GM03348 (cell line): ENCODE data around the gene SUGCT.
A peak's percentile ranks its signal among the peaks of the same experiment; 100 is the strongest.

Experiments
- DNase-seq: peaks from one replicate; pipeline ENCODE4 v3.0.0; 2012; ENCODE audit warnings: low spot score

SUGCT gene

DNA sequence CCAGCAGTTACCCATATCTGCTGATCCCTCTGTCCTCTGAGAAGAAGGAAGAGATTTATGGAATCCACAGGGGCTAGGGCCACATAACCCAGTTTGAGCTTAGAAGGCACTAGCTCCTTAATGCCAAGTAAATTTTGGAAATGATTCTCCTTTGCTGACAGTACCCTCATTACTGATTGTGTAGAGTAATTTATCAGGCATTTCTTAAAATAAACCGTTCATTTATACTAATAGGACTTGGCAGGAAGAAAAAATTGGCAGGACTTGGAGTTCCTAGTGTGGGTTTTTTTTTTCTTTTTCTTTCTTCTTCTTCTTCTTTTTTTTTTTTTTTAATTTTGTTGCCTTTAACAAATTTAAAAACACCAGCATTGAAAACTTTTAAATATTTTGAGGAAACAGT is 645.7 kb downstream of the SUGCT start:
- DNase-seq = no peak

DNA sequence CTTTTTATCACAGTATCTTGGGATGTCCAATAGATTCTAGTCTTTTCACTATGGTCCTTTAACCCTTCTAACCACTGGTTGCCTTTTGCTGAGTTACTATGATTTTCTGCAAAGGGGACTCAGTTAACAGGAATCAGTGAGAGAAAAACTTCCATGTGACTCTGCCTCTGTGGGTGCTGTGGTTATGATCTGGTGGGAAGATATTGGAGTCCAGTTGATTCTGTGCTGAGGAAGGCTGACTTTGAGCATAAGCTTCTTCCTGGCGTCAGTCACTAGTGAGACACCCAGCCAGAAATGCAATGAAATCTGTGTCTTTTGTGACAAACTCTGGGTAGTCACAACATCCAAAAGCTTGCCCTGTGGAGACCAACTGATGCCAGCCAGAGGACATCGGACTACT is 648.0 kb downstream of the SUGCT start:
- DNase-seq = no peak

DNA sequence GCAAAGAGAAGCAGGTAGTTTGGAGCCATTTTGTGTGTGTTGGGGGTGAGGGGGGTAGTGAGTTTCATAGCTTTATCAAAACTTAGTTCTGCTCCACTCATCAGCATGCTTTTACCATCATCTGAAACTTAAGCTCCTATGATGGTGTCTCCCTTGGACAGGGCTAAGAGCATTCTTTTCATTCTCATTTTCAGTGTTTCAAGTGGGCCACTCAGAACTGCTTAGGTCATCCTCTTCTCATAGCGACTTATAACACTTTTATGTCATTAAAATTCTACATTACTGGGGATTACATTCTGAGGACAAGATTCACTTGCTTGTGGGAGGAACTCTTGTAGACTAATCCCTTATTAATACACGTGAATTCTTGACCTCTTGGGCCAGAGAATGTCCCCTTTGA is 649.4 kb downstream of the SUGCT start:
- DNase-seq = no peak

DNA sequence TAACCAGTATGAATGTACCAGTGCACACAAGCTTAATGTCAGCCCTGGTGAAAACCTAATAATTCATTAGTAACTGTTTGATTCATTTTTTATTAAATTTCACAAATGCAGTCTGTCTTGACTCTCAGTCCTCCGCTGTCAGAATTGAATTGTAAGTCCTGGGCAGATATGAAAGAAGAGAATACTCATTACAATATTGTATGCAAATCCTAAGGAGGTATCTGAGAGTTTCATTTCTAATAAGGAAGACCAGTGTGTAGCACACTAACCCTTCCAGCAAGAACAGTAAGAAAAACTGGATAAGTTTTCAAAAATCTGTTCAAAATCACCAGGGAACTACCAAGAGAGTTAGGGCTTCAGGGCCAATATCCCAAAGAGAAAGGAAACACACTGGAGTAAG is 652.1 kb downstream of the SUGCT start:
- no peak for DNase-seq

DNA sequence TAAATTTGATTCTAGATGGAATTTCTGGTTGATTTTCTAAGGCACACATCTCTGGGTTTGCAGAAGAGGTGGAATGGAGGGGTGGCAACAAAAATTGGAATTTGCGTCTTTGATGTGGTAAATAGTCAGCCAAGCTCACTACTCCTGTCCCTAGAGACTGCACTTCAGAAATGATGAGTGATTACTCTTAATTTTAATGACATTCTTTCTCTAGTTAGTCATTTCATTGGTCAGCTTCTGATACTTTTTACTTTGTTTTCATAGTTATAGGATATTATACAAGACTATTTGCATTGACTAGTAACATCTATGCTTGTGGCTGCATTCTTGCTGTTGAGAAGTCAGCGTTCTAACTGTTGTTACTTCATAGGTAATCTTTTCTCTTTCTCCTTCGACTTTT is 658.3 kb downstream of the SUGCT start:
- peak; percentile 28 for DNase-seq

DNA sequence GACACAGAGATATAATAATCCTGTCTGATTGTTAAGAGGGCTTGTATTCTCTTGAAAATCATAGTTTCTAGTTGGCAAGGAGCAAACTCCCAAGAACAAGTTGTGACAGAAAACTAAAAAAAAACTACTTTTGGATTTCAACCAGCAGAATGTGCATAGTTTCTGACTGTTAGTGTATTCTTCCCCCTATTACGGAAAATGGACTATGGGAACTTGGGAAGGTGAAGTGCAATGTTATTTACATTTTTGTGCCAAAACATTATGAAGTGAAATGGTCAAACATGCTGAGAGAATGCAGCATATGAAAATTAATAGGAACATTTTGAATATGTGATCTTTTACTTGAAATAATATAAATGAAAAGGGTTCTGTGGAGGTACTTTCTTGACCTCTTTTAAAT is 660.8 kb downstream of the SUGCT start:
- DNase-seq = no peak

DNA sequence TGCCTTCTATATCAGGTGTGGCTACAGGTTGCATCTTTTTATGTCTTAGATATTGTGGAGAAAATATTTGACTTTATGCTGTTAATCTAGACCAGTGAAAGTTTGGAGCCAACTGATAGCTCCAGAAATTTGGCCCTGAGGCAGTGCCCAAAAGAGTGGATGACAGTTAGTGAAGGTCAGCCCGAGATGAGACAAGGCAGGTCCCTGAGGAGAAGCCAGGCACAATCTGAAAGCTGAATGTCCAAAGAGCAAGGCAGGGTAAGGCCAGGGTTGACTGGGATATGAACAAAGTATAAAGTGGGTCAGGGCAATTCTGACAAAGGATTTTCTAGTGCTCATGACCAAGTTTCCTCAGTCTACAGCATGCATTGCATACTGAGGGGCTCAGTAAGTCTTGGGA is 661.9 kb downstream of the SUGCT start:
- no peak for DNase-seq

DNA sequence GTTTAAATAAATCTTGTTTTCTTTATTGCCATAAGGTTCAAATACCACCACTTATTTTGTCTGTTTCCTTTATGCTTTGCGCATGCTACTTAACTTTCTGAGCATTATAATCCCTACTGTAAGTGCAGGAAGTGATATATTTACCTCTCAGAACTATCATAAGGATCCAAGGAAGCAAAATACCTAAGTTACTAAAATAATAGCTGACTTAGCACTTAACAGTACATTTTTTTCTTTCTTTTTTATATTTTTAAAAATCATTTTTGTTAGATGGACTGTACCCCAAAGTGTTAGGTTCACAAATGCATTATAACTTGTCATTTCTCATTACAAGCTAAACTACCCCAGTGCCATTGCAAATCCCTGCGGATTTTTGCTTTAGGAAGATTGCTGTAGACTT is 663.8 kb downstream of the SUGCT start:
- DNase-seq = no peak

DNA sequence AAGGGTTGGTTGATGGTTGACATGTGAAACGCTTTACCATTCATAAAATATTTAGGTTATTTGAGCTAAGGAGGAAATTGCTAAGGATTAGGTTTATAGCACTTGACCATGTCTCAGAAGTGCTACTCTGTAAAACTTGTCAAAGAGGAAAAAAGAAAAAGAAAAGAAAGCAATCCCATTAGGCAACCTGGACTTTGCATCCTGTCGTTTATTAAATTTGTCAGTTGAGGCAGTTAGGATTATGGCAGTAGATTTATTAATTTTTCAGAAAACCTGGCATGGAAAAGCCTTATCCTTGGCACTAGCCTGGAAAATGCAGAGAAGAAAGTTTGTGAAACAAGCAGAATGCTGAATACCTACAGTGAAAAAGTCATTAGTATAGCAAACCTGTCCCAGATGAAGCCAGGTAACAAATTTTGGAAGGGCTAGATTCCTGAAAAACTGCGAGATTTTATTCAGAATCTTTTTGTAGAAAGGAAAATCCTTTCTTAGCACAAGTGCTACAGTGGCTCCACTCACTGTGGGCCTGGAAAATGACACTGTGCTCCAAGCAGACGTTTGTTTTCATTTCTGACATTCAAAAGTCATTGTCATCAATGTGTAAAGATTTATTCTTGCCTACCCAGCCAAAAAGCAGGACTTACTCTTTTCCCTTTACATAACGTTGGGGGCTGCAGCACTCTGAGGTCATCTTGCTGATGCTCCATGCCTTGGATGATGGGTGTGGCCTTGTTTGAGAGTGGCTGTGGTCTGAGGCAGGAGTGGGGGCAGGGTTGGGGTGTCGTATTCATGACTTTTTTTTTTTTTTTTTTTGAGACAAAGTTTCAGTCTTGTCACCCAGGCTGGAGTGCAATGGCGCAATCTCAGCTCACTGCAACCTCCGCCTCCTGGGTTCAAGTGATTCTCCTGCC is 664.9 kb downstream of the SUGCT start:
- DNase-seq = no peak

DNA sequence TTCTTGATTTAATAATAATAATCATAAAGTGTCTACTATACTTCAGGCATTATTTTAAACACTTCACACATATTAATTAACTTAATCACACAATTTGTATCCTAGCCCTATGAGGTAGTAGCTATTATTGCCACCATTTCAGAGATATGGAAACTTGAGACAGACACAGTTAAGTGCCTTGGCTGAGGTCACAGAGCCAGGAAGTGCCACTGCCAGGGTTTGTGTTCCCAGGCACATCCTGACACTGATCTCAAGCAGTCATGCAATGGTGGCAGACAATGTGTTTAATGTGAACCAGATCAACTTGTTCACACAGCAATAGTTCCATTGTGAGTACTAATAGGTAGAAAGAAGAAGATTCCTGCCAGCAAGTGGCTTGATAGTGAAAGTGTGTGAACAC is 666.0 kb downstream of the SUGCT start:
- DNase-seq = no peak

DNA sequence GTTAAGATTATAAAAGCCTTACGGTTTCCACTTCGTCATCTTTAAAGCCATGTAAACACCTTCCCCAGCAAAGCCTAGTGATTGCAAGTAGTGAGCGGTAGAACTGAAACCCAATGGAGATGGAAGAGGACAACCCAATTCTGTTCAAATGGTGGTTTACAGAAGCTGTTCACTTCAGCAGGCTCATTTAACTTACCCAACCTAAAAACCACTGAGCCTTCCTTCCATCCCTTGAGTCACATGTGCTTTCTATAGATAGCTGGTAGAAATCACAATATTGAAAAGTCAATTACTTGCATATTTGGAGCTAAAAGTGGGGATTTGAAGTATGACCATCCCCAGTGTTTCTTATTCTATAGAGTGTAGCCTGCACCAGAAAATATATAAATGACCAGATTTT is 667.7 kb downstream of the SUGCT start:
- DNase-seq = no peak

DNA sequence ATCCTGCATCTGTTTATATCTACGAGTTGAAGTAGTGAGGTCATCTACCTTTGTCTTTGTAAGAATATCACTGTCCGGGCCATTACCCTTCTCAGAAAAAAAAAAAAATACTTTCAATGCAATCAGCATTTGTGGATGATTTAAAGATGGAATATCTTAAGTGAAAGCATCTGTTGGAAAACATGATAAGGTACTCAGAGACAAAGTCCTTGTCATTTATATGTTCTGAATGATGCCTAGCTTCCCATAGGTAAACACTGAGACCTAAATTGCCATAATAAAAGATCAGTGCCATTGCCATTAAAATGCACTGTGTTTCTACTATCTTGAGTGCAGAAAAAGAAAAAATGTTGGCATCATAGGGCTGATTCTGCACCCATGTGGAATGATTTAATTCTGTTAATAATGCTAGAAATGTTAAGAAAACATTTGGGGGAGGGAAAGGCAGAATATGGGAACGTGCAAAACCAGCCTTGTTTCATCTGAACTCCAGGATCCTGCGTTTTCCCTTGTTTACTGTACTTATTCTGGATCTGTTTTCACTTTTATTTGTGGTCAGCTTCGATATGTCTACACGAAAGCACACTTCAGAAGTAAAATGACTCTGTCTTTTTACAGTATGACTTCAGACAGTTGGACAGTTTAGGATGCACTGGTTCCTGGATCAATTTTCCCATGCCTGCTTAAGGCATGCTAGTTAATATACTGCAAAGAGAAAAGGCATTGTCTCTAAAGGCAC is 669.8 kb downstream of the SUGCT start:
- DNase-seq = peak; percentile 30

DNA sequence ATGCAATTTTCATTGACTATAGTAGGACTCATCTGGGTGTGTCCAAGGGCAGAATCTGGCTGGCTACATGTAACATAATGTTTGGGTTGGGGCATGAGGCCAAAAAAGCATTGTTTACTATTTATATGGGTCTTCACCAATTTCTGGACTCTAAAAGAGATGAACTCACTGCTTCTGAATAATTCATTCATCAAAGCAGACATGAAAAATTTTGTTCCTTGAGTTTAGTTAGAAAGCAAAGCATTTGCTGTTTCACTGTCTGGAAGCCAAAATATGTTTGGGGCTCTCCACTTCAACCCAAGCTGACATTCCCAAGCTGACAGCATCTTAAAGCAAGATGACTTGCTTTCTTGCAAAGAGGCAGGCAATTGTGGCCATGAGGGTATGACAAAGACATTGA is 670.6 kb downstream of the SUGCT start:
- peak; percentile 26 for DNase-seq

DNA sequence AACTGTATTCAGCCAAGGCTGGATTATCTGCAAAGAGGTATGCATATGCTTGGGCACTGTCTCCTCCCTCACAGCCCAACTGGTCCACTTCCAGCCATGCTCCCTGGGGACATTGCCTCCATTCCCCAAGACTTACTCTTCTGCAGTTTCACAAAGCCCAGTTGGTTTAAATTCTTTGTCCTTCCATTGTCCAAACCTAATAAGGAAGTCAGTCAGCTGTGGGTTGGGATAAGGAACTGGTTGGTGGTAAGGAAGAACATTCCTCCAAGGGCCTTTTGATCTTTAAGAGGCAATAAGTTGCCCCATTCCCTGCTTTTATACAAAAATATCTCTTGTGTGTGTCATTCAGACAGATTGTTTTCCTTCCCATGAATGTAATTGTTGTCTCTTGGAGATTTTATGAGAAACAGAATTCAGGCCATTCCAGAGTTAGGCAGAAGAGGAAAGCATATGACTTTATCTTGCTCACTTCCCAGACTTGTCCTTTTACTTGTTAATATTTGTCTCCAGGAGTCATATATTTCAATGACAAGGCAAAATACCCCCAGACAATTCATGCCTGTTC is 673.7 kb downstream of the SUGCT start:
- peak; percentile 85 for DNase-seq

DNA sequence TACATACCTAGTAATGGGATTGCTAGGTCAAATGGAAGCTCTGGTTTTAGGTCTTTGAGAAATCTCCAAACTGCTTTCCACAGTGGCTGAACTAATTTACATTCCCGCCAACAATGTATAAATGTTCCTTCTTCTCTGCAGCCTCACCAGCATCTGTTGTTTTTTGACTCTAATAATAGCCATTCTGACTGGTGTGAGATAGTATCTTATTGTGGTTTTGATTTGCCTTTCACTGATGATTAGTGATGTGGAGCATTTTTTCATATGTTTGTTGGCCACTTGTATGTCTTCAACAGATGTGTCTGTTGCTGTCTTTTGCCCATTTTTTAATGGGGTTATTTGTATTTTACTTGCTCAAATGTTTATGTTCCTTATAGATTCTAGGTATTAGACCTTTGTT is 675.5 kb downstream of the SUGCT start:
- no peak for DNase-seq

DNA sequence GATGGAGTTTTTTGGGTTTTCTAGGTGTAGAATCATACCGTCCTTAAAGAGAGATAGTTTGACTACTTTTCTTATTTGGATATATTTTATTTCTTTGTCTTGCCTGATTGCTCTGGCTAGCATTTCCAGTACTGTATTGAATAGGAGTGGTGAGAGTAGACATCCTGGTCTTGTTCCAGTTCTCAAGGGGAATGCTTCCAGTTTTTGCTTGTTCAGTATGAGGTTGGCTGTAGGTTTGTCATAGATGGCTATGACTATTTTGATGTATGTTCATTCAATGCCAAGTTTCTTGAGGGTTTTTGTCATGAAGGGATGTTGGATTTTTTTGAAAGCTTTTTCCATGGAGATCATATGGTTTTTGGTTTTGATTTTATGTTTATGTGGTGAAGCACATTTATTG is 676.9 kb downstream of the SUGCT start:
- no peak for DNase-seq

DNA sequence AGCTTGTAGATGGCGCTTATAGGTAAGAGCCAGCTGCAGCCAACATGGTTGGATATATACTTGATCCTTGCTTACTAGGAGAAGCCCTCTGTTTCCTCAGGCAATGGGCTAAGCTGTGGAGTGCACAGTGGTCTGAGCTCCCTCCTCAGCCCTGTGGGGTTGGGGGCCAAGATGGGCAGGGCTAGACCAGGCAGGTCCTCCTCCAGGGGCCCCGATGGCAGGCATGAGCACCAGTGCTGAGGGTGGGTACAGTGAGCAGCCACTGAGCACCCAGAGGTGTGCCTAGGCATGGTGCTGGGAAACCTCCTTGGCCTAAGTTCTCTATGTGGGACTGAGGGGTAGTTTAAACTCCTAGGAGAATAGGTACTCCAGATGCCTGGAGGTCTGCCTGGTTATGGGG is 680.2 kb downstream of the SUGCT start:
- DNase-seq = no peak

DNA sequence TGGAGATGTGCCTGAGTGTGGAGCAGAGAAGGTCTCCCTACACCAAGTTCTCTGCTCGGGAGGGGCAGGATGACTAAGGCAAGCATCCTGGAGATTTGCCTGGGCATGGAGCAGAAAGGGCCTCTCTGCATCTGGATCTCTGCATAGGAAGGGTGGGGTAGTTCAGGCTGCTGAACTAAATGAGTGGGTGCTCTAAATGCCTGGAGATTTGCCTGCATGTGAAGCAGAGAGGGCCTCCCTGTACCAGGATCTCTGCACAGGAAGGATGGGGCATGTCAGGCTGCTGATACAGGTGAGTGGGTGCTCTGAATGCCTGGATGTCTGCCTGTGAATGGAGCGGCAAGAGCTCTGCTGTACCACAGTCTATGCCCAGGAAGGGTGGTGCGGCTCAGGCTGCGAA is 680.7 kb downstream of the SUGCT start:
- DNase-seq = peak; percentile 85

DNA sequence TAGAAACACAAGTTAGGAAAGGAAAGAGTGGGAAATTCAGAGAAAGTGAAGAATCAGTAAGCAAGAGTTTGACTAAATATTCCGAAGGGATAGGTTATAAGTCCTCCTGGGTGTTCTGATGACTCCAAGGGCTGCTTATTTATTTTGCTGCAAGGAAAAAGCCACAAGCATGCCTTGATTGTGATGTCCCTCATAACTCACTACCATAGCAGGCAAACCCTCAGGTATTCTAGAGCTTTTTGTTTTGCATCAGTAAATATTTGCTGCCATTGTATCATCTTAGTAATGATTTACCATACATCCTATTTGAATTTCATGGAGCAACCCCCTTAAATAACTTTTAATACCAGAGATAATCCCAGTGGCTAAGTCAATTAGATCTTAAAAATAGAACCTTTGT is 688.1 kb downstream of the SUGCT start:
- DNase-seq = no peak

DNA sequence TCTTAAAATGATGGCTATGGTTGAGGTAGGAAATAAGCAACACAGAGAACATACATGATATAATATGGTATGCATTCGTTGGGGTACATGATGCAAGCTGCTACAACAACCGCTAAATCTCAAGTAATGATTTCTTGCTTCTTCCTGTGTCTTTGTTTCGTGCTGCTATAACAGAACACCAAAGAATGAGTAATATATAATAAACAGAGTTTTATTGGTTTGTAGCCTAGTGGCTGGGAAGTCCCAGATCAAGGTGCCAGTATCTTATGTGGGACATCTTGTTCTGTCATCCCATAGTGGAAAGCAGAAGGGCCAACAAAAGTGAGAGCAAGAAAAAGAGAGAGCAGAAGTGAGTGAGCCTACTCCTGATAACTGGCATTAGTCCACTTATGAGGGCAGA is 689.7 kb downstream of the SUGCT start:
- DNase-seq = no peak

DNA sequence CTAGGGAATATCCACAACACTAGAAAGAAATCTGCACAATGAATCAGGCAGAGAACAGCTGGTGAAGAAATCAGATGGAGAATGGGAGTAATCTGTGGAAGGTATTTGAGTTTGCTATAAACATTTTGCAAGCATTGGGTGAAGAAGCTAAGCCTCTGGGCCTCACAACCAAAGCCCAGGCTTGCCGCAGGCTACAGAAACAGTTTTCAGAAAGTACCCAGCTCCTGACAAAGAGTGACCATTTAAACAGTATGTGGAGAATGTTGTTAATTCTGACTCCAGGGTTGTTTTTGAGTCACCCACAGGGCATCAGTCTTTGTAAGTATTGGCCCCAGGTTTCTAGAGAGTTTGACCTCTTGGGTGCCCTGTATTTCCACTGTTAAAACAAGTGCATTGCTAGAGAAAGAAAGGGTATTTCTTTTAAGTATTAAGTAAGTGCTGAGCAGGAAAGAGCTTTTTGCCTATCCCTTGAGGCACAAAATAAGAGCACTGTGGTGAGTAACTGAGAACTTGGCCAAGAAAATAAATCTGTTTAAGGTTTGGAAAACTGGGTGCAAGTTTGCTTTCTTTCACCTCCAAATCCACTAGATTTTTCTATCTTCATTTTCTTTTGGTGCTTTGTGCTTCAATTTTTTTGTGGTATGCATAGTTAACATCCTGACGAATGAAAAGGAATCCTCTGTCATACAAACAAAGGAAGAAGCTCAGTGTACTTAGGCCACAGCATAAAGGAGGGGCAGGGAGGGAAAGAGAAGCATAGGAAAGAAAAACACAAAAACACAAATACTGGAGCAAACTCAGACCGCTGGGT is 691.8 kb downstream of the SUGCT start:
- DNase-seq = peak; percentile 40
